Small intestine (tissue), 7 donors: ENCODE data around the gene WSB2. TPM values are rescaled to one million over a fixed set of nuclear protein-coding genes. Genes with fewer than 3 reads are reported as not detected.
A peak's percentile ranks its signal among the peaks of the same experiment; 100 is the strongest.

ENCODE experiments used
- DNase-seq, 2 donors: peaks; one replicate each; pipeline versions ENCODE4 v3.0.0 to v3.0.0-alpha.2; 2013
- FAIRE-seq: peaks from 2 replicates; lab custom pipeline; 2012; peaks lifted over from hg19 to GRCh38; lab: Jason Lieb, UNC
- H3K27ac ChIP-seq, 3 donors: one replicate each; pipeline ENCODE4 v1.5.1; 2013; ENCODE audit warnings: low read length in 2 of 3, mild to moderate bottlenecking in 2 of 3, control low read depth in 1 of 3, inconsistent platforms in 1 of 3, low read depth in 1 of 3, moderate library complexity in 1 of 3
- H3K27me3 ChIP-seq, 3 donors: one replicate each; pipeline ENCODE4 v1.6.1; 2013; ENCODE audit warnings: low read length in 3 of 3, inconsistent platforms in 1 of 3; ENCODE audit not compliant: control insufficient read depth in 3 of 3, insufficient read depth in 3 of 3
- H3K36me3 ChIP-seq, 3 donors: one replicate each; pipeline ENCODE4 v1.6.1; 2013; ENCODE audit warnings: low read length in 3 of 3, inconsistent platforms in 1 of 3, low read depth in 1 of 3, mild to moderate bottlenecking in 1 of 3, moderate library complexity in 1 of 3; ENCODE audit not compliant: control insufficient read depth in 3 of 3, insufficient read depth in 2 of 3
- H3K4me1 ChIP-seq, 3 donors: one replicate each; pipeline ENCODE4 v1.6.1; 2013; ENCODE audit warnings: low read length in 2 of 3, inconsistent platforms in 1 of 3, low read depth in 1 of 3, mild to moderate bottlenecking in 1 of 3, moderate library complexity in 1 of 3; ENCODE audit not compliant: control insufficient read depth in 3 of 3, insufficient read depth in 2 of 3
- H3K4me3 ChIP-seq, 3 donors: one replicate each; pipeline ENCODE4 v1.5.1; 2013; ENCODE audit warnings: low read length in 3 of 3, control low read depth in 1 of 3, inconsistent platforms in 1 of 3, low read depth in 1 of 3, mild to moderate bottlenecking in 1 of 3, moderate library complexity in 1 of 3
- H3K9me3 ChIP-seq, 2 donors: one replicate each; pipeline ENCODE4 v1.6.1; 2013; ENCODE audit warnings: low read depth in 1 of 2, low read length in 1 of 2; ENCODE audit not compliant: control insufficient read depth in 2 of 2, insufficient read depth in 1 of 2
- WGBS, 3 donors: extraction: QIAGEN DNeasy Blood & Tissue Kit; methylation state at CpG; one replicate each; pipeline ENCODE4 v1.1.7; 2013; 5-methylcytosine and 5-hydroxymethylcytosine counted together
- polyA plus RNA-seq, 4 donors: library from polyadenylated mRNA; stranded (reverse) in 3 of 4; unstranded in 1 of 4; fragments of 200-250 nt in 3 of 4; fragments of 120-200 nt in 1 of 4; gene quantifications; one replicate each; pipeline versions ENCODE4 v1.2.1 to v1.2.3, GENCODE V29; 2013
- donor health status: healthy with polysubstance abuse.
- donor health status: control.
- donor health status: control.
- donor health status: Bipolar disorder and iron deficiency.
- donor health status: healthy.

WSB2 gene
- polyA plus RNA-seq, 4 donors = 47.4 to 122 (median 95.6) TPM

GRCh38 chr12:118060301-118061010 lies 523 bp downstream of the WSB2 start:
- Histone ChIP-seq H3K36me3 (peaks cover 0 to 4% (median 0%) of the 10 kb centered on the region in 3 donors), H3K9me3 (no peaks in the 10 kb centered on the region), H3K4me3 (peak overlapping the region; percentile 75 to 89 (median 83)), H3K4me1 (peaks cover 1 to 25% (median 17%) of the 10 kb centered on the region in 3 donors), H3K27me3 (no peaks in the 10 kb centered on the region), H3K27ac (peak overlapping the region; percentile 95 to 99 (median 96))
- WGBS, 3 donors = 1 to 2% (median 2%) methylated on average over 14 to 46 of the region's 46 CpGs
- FAIRE-seq (no peak), DNase-seq (peak; percentile 59 to 83)

GRCh38 chr12:118059341-118060191 lies 1.4 kb downstream of the WSB2 start:
- no peak for FAIRE-seq
- Histone ChIP-seq H3K9me3 (no peaks in the 10 kb centered on the region), H3K4me1 (peaks cover 1 to 20% (median 19%) of the 10 kb centered on the region in 3 donors), H3K4me3 (peak overlapping the region; percentile 75 to 89 (median 83)), H3K27me3 (no peaks in the 10 kb centered on the region), H3K27ac (peak overlapping the region; percentile 95 to 99 (median 96)), H3K36me3 (peaks cover 0 to 4% (median 0%) of the 10 kb centered on the region in 3 donors)
- DNase-seq = peak; percentile 10 to 53
- WGBS, 3 donors = 26 to 29% (median 26%) methylated on average over 11 of the region's 11 CpGs

- DNase-seq (no peak), FAIRE-seq (no peak)
- 89 to 92% (median 90%) methylated on average over 8 of the region's 8 CpGs for WGBS, 3 donors
- H3K4me1 ChIP-seq = peaks cover 1 to 20% (median 12%) of the 10 kb centered on the region in 3 donors
- H3K9me3 ChIP-seq = no peaks in the 10 kb centered on the region
- no peak overlapping the region for H3K27ac ChIP-seq
- no peaks in the 10 kb centered on the region for H3K27me3 ChIP-seq
- peaks cover 0 to 4% (median 0%) of the 10 kb centered on the region in 3 donors for H3K36me3 ChIP-seq
- H3K4me3 ChIP-seq = no peak overlapping the region
These were observed 2.1 kb downstream of the WSB2 start for GRCh38 chr12:118058881-118059280.

GRCh38 chr12:118058227-118058626 lies 2.8 kb downstream of the WSB2 start:
- Histone ChIP-seq H3K36me3 (peaks cover 0 to 4% (median 0%) of the 10 kb centered on the region in 3 donors), H3K27me3 (no peaks in the 10 kb centered on the region), H3K9me3 (no peaks in the 10 kb centered on the region), H3K4me3 (no peak overlapping the region), H3K4me1 (peaks cover 3 to 24% (median 11%) of the 10 kb centered on the region in 3 donors), H3K27ac (no peak overlapping the region)
- WGBS, 3 donors = 94 to 98% (median 94%) methylated on average over 7 of the region's 7 CpGs
- FAIRE-seq (no peak), DNase-seq (no peak)

- Histone ChIP-seq H3K36me3 (peaks cover 0 to 7% (median 1%) of the 10 kb centered on the region in 3 donors), H3K4me3 (no peak overlapping the region), H3K27ac (peak overlapping the region in 2 of 3 donors; percentile 9 to 74), H3K9me3 (no peaks in the 10 kb centered on the region), H3K4me1 (peaks cover 7 to 30% (median 19%) of the 10 kb centered on the region in 3 donors), H3K27me3 (no peaks in the 10 kb centered on the region)
- WGBS, 3 donors = 63 to 65% (median 63%) methylated on average over 13 of the region's 13 CpGs
- FAIRE-seq (no peak), DNase-seq (peak in 1 of 2 donors; percentile 34)
These were observed 4.9 kb downstream of the WSB2 start for GRCh38 chr12:118055865-118056773.

- no peaks in the 10 kb centered on the region for H3K9me3 ChIP-seq
- WGBS, 3 donors = 66 to 70% (median 68%) methylated on average over 2 of the region's 2 CpGs
- H3K27me3 ChIP-seq = no peaks in the 10 kb centered on the region
- DNase-seq = peak; percentile 41 to 64
- H3K4me1 ChIP-seq = peaks cover 7 to 30% (median 19%) of the 10 kb centered on the region in 3 donors
- peaks cover 0 to 15% (median 1%) of the 10 kb centered on the region in 3 donors for H3K36me3 ChIP-seq
- FAIRE-seq = no peak
- no peak overlapping the region for H3K4me3 ChIP-seq
- H3K27ac ChIP-seq = peak overlapping the region in 1 of 3 donors; percentile 12
These were observed 5.8 kb downstream of the WSB2 start for GRCh38 chr12:118055144-118055557.

GRCh38 chr12:118053071-118053985 lies 7.7 kb downstream of the WSB2 start:
- no peak for FAIRE-seq
- peaks cover 0 to 19% (median 1%) of the 10 kb centered on the region in 3 donors for H3K36me3 ChIP-seq
- H3K27me3 ChIP-seq = no peaks in the 10 kb centered on the region
- no peaks in the 10 kb centered on the region for H3K9me3 ChIP-seq
- H3K4me1 ChIP-seq = peaks cover 7 to 22% (median 19%) of the 10 kb centered on the region in 3 donors
- no peak overlapping the region for H3K4me3 ChIP-seq
- 63 to 73% (median 70%) methylated on average over 10 of the region's 10 CpGs for WGBS, 3 donors
- peak overlapping the region; percentile 90 to 98 (median 92) for H3K27ac ChIP-seq
- DNase-seq = peak; percentile 34 to 47
